ENCODE measurements around the gene NACC2. TPM values are rescaled to one million over a fixed set of nuclear protein-coding genes. Genes with fewer than 3 reads are reported as not detected.

Gene NACC2
- total and polyA plus RNA-seq, 5 experiments from 2014 or later = 1.0 to 10.4 (median 1.3) TPM

DNA sequence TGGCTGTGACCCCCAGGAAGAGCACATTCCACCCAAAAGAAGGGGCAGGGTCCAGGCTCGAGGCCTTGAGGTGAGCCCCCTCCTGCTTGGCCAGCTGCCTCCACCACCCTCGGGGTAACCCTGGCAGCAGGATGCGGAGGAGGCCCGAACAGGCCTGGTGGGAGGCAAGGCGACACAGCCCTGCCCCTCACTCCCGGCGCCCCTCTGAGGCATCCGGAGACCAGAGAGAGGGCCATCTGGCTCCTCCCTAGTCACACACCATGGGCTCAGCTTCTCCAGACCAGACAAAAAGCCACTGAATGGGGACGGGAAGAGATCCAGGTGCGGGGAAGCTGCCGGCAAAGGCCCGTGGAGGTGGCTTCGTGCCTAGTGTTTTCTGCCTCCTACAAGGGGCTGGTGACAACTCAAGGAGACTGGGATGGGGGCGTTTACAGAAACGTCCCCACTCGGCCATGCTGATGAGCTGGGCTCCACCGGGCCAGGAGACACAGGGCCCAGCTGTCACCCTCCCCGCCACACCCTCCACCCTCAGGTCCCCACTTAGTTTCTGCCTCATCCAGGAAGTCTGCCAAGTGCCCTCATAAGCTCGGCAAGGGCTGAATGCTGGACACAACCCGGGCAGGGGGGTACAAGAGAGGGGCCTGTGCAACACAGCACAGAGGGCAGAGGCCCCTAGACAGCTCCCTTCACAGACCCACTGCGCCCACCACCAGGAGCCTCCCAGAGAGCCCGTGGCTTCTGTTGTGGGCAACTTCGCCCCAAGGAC, 41.9 kb downstream of the NACC2 start:
- ATAC-seq = no peak

DNA sequence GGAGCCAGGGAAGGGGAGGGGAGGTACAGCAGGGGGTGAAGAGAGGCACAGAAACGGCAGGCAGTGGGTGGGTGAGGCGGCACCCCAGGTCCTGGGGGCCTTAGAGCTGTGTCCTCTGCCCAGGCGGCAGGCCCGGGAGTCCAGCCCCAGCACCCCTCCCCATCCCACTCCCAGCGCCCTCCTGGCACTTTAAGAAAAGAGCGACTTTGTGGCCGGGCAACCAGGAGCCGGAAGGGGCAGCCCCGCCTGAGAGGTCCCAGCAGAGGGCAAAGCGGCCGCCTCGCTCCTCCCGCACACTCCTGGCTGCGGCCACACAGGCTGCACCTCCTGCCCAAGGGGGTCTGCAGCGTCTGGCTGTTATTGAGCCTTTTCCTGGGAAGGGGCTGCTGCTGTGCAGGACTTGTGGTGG, 42.6 kb downstream of the NACC2 start:
- H3K4me1 Mint-ChIP-seq = peaks cover 6 to 30% (median 24%) of the 10 kb centered on the region in 4 donors
- ATAC-seq (no peak), DNase-seq (no peak)
- POLR2A ChIA-PET = interaction anchor here (1.1 kb wide), 1 partner anchor 86 kb away, joined by 3 read pairs; no protein-coding TSS in a partner anchor
- H3K9me3 Mint-ChIP-seq = no peaks in the 10 kb centered on the region
- H3K27ac Mint-ChIP-seq = no peak overlapping the region
- H3K27me3 Mint-ChIP-seq = peaks cover 3 to 21% (median 7%) of the 10 kb centered on the region in 5 donors
- peaks cover 0 to 11% (median 5%) of the 10 kb centered on the region in 3 donors for H3K36me3 Mint-ChIP-seq
- H3K4me3 Mint-ChIP-seq = peak overlapping the region in 4 of 10 donors; percentile 7 to 85 (median 76)

More for the DNA sequence above, 41.9 kb downstream of the NACC2 start:
- Mint-ChIP-seq H3K4me1 (peaks cover 6 to 34% (median 24%) of the 10 kb centered on the region in 4 donors), H3K36me3 (peaks cover 0 to 11% (median 5%) of the 10 kb centered on the region in 3 donors), H3K27ac (no peak overlapping the region), H3K27me3 (peaks cover 3 to 21% (median 7%) of the 10 kb centered on the region in 5 donors), H3K9me3 (no peaks in the 10 kb centered on the region), H3K4me3 (peak overlapping the region in 4 of 10 donors; percentile 7 to 71 (median 34))
- POLR2A ChIA-PET = interaction anchor here (0.5 kb wide), 1 partner anchor 118 kb away, joined by 3 read pairs; no protein-coding TSS in a partner anchor
- DNase-seq = peak in 1 of 10 donors; percentile 13

DNA sequence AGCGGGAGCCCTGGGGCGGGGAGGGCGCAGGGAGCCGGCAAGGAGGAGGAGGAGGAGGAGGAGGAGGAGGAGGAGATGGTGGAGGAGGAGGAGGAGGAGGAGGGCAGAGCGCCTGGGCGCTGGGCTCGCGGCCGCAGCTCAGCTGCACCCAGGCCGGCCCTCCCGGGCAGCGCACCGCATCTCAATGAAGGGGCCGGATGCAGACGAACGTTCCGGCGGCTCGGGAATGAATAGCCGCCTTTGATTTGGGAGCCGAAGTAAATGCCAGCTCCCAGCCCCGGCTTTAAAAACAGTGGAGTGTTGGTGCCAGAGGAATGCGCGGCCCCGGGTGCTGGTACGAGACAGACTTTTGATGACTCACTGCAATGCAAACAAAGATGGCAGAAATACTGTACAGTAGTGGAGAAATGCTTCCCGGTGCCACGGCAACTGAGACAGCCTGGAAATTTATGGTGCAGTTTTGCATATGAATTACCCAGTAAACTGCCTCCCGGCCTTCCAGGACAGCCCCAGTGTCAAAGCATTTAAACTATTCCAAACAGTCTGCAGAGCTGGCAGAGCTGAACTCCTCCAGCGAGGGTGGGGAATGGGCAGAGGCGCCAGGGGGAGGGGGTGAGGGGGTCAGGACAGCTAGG, 43.1 kb downstream of the NACC2 start:
- Mint-ChIP-seq H3K4me1 (peaks cover 2 to 25% (median 20%) of the 10 kb centered on the region in 4 donors), H3K27ac (peak overlapping the region in 2 of 10 donors; percentile 52 to 71), H3K36me3 (peaks cover 0 to 7% (median 2%) of the 10 kb centered on the region in 3 donors), H3K9me3 (no peaks in the 10 kb centered on the region), H3K27me3 (peaks cover 3 to 17% (median 4%) of the 10 kb centered on the region in 5 donors), H3K4me3 (peak overlapping the region; percentile 64 to 85 (median 77))
- peak; percentile 48 to 63 for ATAC-seq
- no peak for DNase-seq
- POLR2A ChIA-PET = interaction anchor here (1.1 kb wide), 1 partner anchor 85 kb away, joined by 3 read pairs; no protein-coding TSS in a partner anchor

DNA sequence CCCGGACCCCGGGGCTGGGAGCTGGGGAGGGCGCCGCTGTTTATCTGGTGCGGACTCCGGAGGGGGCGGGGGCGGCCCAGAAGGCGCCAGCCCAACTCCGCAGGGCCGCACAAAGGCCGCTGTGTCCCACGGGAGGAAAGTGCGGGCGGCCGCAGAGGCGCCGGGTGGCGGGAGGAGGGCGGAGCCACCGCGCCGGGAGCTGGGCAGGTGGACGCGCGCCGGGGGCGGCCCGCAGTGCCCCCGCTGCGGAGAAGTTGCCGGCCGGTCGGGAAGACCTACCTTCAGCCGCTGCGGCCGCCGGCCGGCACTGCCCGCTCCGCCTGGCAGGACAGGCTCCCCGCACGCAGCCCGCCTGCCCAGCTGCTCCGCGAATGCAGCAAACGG, 43.6 kb downstream of the NACC2 start:
- H3K9me3 Mint-ChIP-seq = no peaks in the 10 kb centered on the region
- H3K4me1 Mint-ChIP-seq = peaks cover 2 to 27% (median 21%) of the 10 kb centered on the region in 4 donors
- H3K4me3 Mint-ChIP-seq = peak overlapping the region in 3 of 10 donors; percentile 33 to 82 (median 71)
- H3K27me3 Mint-ChIP-seq = peaks cover 3 to 17% (median 4%) of the 10 kb centered on the region in 5 donors
- no peak overlapping the region for H3K27ac Mint-ChIP-seq
- DNase-seq = no peak
- POLR2A ChIA-PET = interaction anchor here (1.1 kb wide), 1 partner anchor 85 kb away, joined by 3 read pairs; no protein-coding TSS in a partner anchor
- peaks cover 0 to 12% (median 2%) of the 10 kb centered on the region in 3 donors for H3K36me3 Mint-ChIP-seq
- peak; percentile 21 to 22 for ATAC-seq

DNA sequence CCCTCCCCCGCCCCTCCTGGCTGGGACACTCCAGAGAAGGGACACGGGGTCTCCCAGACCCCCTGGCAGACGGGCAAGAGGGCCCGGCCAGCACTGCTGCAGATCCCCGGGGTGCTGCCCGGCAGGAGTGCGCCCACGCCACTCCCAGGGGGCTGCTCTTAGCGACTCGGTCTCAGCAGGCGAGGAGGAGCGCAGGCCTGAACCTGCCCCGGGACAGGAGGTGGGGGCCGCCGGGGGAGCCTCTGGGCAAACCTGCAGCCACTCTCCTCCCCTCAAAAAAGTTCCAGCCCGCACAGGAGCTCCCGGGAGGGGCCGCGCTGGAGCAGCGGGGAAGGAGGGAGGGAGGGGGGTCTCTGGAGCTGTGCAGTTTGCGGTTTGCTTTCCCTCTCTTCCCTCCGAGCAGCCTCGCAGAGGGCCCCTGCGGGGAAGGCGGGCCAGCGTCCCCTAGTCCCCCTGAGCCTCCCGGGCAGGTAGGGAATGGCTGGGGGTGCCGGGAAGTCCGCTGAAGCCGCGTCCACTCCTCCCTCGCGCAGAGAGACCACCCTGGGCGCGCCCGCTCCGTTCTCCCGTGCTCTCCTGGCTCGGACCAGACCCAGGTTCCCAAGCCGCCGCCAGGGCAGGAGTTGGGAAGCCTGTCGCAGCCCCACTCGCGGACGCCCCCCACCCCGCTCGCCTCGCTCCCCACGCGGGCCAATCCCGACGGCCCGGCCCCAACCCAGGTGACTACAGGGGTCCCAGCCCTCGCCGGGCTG, 44.2 kb downstream of the NACC2 start:
- Mint-ChIP-seq H3K36me3 (peaks cover 0 to 12% (median 2%) of the 10 kb centered on the region in 3 donors), H3K27me3 (peaks cover 3 to 17% (median 4%) of the 10 kb centered on the region in 5 donors), H3K9me3 (no peaks in the 10 kb centered on the region), H3K4me1 (peaks cover 2 to 27% (median 19%) of the 10 kb centered on the region in 4 donors), H3K27ac (no peak overlapping the region), H3K4me3 (peak overlapping the region in 5 of 10 donors; percentile 18 to 71 (median 56))
- POLR2A ChIA-PET = no interaction called here
- no peak for DNase-seq
- ATAC-seq = no peak

DNA sequence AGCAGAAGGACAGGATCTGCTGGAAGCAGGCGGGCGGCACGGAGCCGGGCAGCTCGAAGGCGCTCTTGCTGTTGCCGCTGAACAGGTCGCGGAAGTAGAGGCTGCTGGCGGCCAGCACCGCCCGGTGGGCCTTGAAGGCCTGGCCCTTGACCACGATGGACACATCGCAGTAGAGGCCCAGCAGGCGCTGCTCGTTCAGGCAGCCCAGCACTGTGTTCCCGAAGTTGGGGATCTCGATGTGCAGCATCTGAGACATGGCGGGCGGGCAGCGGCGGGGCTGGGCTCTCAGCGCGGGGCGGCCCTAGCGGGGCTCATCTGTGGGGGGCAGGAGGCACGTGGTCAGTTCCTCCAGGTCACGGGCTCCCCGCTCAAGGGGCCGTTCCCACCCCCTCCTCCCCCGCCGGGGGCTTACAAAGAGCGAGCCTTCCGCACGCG, 44.8 kb downstream of the NACC2 start:
- peaks cover 0 to 12% (median 2%) of the 10 kb centered on the region in 3 donors for H3K36me3 Mint-ChIP-seq
- DNase-seq (no peak), ATAC-seq (no peak)
- peaks cover 3 to 17% (median 4%) of the 10 kb centered on the region in 5 donors for H3K27me3 Mint-ChIP-seq
- POLR2A ChIA-PET = no interaction called here
- H3K4me1 Mint-ChIP-seq = peaks cover 2 to 22% (median 13%) of the 10 kb centered on the region in 4 donors
- no peak overlapping the region for H3K27ac Mint-ChIP-seq
- H3K9me3 Mint-ChIP-seq = no peaks in the 10 kb centered on the region
- peak overlapping the region in 1 of 10 donors; percentile 10 for H3K4me3 Mint-ChIP-seq

DNA sequence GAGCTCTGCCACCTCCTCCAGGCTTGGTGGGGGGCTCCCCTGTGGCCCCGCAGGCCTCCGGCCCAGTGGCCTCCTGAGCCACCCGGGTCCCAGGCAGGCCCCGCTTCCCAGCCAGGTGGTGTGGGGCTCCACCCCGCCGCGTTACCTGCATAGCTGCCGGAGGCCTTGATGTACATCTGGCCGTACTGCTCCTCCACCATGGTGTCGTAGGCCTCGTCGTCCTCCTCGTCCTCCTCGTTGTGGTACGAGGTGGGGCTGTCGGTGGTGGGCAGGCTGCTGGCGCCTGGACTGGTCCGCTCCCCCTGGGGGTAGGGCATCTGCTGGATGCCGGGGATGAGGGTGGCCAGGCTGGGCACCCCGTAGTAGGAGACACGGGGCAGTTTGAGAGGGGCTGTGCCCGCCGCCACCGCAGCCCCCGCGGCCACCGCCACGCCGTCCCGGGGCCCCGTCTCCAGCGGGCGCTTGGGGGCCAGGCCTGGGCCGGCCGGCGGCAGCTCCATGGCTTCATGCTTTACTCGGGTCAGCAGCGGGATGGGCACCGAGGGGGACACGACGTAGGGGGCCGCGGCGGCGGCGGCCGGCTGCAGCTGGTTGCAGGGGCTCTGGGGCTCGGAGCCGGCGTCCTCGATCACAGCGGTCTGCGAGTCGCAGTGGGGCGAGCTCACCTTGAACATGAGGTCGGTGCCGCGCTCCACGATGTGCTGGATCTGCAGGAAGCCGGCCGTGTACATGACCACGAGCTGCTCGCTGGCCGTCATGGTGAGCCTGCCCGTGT, 45.4 kb downstream of the NACC2 start:
- H3K4me3 Mint-ChIP-seq = peak overlapping the region in 1 of 10 donors; percentile 10
- peaks cover 2 to 20% (median 12%) of the 10 kb centered on the region in 4 donors for H3K4me1 Mint-ChIP-seq
- no peak for ATAC-seq
- H3K36me3 Mint-ChIP-seq = peaks cover 0 to 11% (median 1%) of the 10 kb centered on the region in 3 donors
- POLR2A ChIA-PET = no interaction called here
- H3K27ac Mint-ChIP-seq = no peak overlapping the region
- DNase-seq = no peak
- peaks cover 3 to 15% (median 4%) of the 10 kb centered on the region in 5 donors for H3K27me3 Mint-ChIP-seq
- no peaks in the 10 kb centered on the region for H3K9me3 Mint-ChIP-seq

DNA sequence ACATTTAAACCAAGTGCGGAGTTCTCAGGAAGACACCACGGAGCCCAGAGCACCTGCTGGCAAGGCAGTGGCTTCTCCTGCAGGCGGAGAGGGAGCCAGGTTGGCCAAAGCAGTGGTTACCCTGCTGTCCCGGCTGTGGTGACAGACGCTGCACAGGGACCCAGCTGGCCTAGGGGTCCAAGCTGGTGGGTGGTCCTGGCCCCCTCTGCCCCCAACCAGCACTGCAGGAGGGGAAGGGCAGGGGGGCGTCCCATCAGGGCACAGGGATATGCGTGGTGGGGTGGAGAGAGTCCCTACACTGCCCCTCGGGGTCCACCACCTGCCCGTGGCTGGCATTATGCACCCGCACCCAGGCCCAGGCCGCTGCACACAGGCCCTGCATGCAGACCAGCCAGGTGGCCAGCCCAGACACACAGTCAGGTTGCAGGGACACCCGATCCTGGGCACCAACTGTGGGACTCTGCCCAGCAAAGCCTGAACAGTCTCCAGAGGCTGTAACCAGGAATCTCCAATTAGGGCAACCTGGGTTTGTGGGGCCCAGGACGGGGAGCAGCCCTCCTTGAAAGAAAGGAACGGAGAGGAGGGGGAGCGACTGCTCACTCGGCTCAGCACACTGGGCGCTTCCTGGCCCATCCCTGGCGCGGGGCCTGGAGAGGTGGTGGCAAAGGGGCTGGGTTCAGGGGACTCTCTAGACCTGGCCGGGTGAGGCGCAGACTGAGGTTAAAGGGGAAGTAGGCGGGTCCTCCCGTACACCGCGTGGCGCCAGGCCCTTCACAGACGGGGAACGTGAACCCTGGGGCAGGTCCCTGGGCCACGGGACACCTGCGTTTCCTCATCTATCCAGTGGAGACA, 46.3 kb downstream of the NACC2 start:
- H3K9me3 Mint-ChIP-seq = no peaks in the 10 kb centered on the region
- peaks cover 2 to 17% (median 10%) of the 10 kb centered on the region in 4 donors for H3K4me1 Mint-ChIP-seq
- peak overlapping the region in 1 of 10 donors; percentile 41 for H3K4me3 Mint-ChIP-seq

DNA sequence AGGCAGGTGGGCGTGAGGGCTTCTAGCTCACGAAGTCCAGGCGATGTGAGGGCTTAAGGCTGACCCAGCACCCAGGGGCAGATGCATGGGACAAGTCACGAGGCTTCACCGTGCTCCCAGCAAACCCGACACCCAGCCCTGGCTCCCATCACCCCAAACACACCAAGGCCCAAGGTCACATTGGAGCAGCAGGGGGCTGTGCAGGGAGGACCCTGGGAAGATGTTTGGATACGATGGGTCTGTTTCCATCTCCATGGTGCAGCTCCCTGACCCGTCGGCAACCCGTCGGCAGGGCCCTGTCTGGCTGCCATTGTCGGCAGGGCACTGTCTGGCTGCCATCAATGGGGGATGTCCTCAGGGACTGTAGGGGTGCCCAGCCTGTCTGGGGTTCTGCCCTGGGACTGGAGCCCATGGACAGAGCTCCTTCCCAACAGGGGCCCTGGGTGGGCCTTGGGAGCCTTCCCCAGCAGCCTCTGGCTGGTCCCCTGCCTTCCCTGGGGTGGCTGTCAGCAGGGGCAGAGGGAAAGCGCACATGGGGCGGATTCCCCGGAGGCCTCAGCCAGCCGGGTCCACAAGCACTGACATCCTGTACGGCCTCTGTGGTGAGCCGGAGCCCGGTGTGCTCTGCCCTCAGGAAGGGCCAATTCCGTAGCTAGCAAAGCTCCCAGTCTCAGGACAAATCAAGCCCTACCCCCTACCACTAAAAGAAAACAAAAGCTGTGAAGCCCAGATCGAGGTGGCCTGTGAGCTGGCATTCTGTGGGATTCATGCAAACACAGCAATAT, 47.1 kb downstream of the NACC2 start:
- no peaks in the 10 kb centered on the region for H3K9me3 Mint-ChIP-seq
- peaks cover 0 to 12% (median 0%) of the 10 kb centered on the region in 3 donors for H3K36me3 Mint-ChIP-seq
- H3K4me3 Mint-ChIP-seq = no peak overlapping the region

More for the DNA sequence above, 46.3 kb downstream of the NACC2 start:
- peaks cover 3 to 15% (median 4%) of the 10 kb centered on the region in 5 donors for H3K27me3 Mint-ChIP-seq
- POLR2A ChIA-PET = no interaction called here
- no peak for DNase-seq
- H3K36me3 Mint-ChIP-seq = peaks cover 0 to 12% (median 0%) of the 10 kb centered on the region in 3 donors
- no peak for ATAC-seq
- H3K27ac Mint-ChIP-seq = no peak overlapping the region

DNA sequence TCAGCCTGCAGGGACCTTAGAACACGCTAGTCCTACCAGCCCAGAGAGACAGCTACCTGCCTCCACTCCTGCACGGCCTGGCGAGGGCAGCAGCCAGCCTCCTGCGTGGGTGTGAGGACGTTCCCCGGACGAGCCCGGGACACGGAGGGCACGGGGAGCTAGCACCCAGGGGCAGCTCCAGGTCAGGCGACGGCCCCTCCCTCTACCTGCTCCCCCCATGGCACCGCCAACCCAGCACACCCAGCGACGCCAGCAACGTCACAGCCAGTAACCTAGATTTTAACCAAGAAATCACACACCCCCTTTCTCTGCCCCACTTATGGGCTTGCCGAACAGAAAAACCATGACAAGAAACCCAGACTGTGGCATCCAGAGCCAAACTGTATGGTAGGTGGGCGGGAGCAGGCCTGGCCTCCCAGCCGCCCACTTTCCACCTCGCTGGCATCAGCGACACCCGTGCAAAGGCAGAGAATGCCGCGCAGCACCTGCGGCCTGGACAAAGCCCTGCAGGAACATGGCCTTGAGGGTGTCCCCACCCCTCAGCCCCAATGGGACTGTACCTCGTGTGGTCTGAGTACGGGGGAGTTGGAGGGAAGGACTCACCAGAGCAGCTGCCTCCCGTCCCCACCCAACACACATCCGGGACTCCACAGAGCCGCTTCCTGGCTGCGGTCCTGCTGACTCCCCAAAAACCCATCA, 47.9 kb downstream of the NACC2 start:
- Mint-ChIP-seq H3K27ac (no peak overlapping the region), H3K36me3 (peaks cover 0 to 12% (median 0%) of the 10 kb centered on the region in 3 donors), H3K27me3 (peaks cover 3 to 5% (median 4%) of the 10 kb centered on the region in 5 donors), H3K4me1 (peaks cover 5 to 13% (median 7%) of the 10 kb centered on the region in 4 donors), H3K4me3 (no peak overlapping the region), H3K9me3 (no peaks in the 10 kb centered on the region)
- DNase-seq (no peak), ATAC-seq (no peak)
- POLR2A ChIA-PET = no interaction called here

More for the DNA sequence above, 47.1 kb downstream of the NACC2 start:
- Mint-ChIP-seq H3K27me3 (peaks cover 3 to 13% (median 4%) of the 10 kb centered on the region in 5 donors), H3K4me1 (peaks cover 5 to 13% (median 9%) of the 10 kb centered on the region in 4 donors), H3K27ac (no peak overlapping the region)
- no peak for DNase-seq
- POLR2A ChIA-PET = no interaction called here
- ATAC-seq = no peak
